Cardiac fibroblast (primary cell): ENCODE results near the gene DNAJC19.

Experiments used
- DNase-seq, 2 donors: peaks; one replicate each; pipeline versions ENCODE4 v3.0.0 to v3.0.0-alpha.2; 2010; ENCODE audit warnings: low read depth in 2 of 2
- H3K4me3 ChIP-seq, 2 donors: replicated peaks in 1 of 2; 1 replicate in 1 of 2; 2 replicates in 1 of 2; pipeline ENCODE4 v1.5.1; 2011; ENCODE audit warnings: low read depth in 2 of 2, low read length in 2 of 2, mild to moderate bottlenecking in 2 of 2, moderate library complexity in 1 of 2
- CTCF ChIP-seq: IDR thresholded peaks from one replicate; pipeline ENCODE4 v1.5.1; 2011; ENCODE audit warnings: low read depth, mild to moderate bottlenecking, low read length, inconsistent platforms

DNAJC19 gene

GRCh38 chr3:180983136-180983535, 6.4 kb downstream of the DNAJC19 start:
- no peak for TF ChIP-seq CTCF
- no peak overlapping the region for H3K4me3 ChIP-seq
- no peak for DNase-seq

- TF ChIP-seq CTCF, result no peak
- no peak for DNase-seq
- H3K4me3 ChIP-seq, result no peak overlapping the region
Measured at GRCh38 chr3:180981912-180982311, 7.6 kb downstream of the DNAJC19 start.

GRCh38 chr3:180980611-180981010, 8.9 kb downstream of the DNAJC19 start:
- no peak overlapping the region for H3K4me3 ChIP-seq
- DNase-seq, result peak; percentile 34 to 43
- no peak for TF ChIP-seq CTCF

GRCh38 chr3:180979961-180980360, 9.6 kb downstream of the DNAJC19 start:
- no peak overlapping the region for H3K4me3 ChIP-seq
- DNase-seq, result no peak
- TF ChIP-seq CTCF, result no peak

GRCh38 chr3:180977498-180977897, 12.0 kb downstream of the DNAJC19 start:
- no peak for DNase-seq
- H3K4me3 ChIP-seq, result no peak overlapping the region
- no peak for TF ChIP-seq CTCF

- no peak for TF ChIP-seq CTCF
- no peak for DNase-seq
- no peak overlapping the region for H3K4me3 ChIP-seq
Measured at GRCh38 chr3:180974286-180974685, 15.2 kb downstream of the DNAJC19 start.

- TF ChIP-seq CTCF, result no peak
- no peak overlapping the region for H3K4me3 ChIP-seq
- no peak for DNase-seq
Measured at GRCh38 chr3:180973543-180973942, 16.0 kb downstream of the DNAJC19 start.
